HG03457 (cell line): ENCODE data around the gene RUBCN.
"Not testable (repeated sequence)": the region's sequence is repeated elsewhere in the genome, so short reads cannot be mapped to it uniquely, and the experiment has no call there.

Source experiments
- ATAC-seq: cut with Tn5 transposase; IDR thresholded peaks from one replicate; pipeline ENCODE4 v1.9.1; 2021; ENCODE audit warnings: moderate number of reproducible peaks; ENCODE audit not compliant: unreplicated experiment

The RUBCN gene

GRCh38 chr3:197734667-197735318 lies 1.9 kb downstream of the RUBCN start:
- peak; percentile 36 for ATAC-seq

GRCh38 chr3:197733042-197733441 lies 3.7 kb downstream of the RUBCN start:
- ATAC-seq, result no peak

DNA sequence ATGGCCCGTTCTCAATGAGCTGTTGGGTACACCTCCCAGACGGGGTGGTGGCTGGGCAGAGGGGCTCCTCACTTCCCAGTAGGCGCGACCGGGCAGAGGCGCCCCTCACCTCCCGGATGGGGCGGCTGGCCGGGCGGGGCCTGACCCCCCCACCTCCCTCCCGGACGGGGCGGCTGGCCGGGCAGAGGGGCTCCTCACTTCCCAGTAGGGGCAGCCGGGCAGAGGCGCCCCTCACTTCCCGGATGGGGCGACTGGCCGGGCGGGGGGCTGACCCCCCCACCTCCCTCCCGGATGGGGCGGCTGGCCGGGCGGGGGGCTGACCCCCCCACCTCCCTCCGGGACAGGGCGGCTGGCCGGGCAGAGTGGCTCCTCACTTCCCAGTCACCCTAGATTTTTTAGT lies 5.2 kb downstream of the RUBCN start:
- not testable (repeated sequence) for ATAC-seq

DNA sequence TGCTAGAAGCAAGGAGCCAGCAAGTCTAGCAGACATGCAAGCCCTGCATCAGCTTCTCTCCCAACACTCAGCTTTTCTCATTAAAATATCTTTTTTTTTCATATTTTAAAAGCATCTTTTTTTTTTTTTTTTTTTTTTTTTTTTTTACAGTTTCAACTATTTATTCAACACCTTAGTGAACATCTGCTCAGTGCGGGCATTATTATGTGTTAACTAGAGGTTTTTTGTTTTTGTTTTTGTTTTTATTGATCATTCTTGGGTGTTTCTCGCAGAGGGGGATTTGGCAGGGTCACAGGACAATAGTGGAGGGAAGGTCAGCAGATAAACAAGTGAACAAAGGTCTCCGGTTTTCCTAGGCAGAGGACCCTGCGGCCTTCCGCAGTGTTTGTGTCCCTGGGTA lies 5.9 kb downstream of the RUBCN start:
- not testable (repeated sequence) for ATAC-seq

DNA sequence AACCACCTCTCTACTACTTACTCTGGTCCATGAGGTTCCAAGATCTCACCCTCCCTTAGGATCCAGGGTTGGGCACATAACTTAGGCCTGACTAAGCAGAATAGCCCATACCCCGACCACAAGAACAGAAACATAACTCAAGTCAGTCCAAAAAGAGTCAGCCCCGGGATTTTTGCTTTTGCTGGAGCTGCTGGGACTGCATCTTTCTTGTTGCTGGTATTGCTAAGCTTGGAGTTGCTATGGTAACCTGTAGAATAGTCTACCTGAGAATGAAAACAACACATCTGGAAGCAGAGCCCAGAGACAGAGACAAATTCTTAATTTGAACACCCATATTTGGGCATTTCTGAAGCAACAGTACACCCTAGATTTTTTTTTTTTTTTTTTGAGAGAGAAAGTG lies 6.5 kb downstream of the RUBCN start:
- ATAC-seq, result no peak

DNA sequence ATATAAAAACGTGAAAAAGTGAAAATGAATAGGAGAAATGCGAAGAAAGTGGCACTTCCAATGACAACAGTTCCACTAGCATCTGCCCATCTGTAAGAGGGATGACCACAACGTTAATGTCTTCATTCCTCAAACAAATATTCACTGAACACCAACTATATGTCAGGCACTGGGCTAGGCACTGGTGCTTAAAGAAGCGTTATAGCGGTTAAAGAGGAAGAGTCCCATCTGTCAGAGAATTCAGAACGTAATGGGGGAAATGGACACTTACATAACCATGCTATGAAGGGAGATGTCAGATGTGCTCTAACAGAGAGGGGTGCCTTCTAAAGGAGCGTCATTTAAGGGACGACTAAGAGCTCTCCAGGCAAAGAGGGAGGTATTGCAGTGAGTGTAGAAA lies 8.2 kb downstream of the RUBCN start:
- no peak for ATAC-seq

DNA sequence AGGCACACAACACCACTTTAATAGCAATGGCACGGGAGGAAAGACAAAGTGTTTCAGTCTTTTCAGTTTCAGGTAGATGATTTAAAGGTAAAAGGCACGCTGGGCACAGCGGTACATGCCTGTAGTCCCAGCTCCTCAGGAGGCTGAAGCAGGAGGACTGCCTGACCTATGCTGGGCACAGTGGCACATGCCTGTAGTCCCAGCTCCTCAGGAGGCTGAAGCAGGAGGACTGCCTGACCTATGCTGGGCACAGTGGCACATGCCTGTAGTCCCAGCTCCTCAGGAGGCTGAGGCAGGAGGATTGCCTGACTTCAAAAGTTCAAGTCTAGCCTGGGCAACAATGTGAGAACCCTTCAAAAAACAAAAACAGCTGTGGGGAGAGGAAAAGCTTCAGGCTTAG lies 8.8 kb downstream of the RUBCN start:
- not testable (repeated sequence) for ATAC-seq

GRCh38 chr3:197722734-197723133 lies 14.0 kb downstream of the RUBCN start:
- ATAC-seq, result no peak

- no peak for ATAC-seq
Measured at GRCh38 chr3:197720694-197721093, 16.0 kb downstream of the RUBCN start.

DNA sequence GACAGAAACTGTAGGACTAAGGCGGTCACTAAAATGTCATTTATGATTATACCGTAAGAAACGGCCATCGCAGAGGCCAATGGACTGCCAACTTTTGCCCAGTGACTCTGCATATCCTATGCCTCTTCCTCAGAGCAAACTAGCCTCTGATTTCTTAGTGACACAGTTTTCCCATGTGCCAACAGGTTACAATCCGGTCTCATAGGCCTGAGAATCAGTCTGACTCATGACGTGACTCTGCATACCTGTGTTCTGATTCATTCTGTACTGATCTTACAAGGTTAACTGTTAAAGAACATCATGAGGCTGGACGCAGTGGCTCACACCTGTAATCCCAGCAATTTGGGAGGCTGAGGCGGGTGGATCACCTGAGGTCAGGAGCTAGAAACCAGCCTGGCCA lies 17.8 kb downstream of the RUBCN start:
- no peak for ATAC-seq

DNA sequence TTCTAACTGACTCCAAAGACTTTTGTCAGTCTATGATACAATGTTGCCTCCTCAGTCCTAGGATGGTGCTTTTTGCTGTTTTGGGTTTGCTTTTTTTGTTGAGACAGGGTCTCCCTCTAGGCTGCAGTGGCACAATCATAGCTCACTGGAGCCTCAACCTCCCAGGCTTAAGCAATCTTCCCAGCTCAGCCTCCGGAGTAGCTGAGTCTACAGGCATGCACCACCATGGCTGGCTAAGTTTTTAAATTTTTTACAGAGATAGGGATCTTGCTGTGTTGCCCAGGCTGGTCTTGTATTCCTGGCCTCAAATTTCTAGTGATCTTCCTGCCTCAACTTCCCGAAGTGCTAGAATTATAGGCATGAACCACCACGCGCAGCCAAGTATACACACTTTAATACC lies 22.5 kb downstream of the RUBCN start:
- ATAC-seq, result no peak

- ATAC-seq, result no peak
Measured at GRCh38 chr3:197713477-197713822, 23.3 kb downstream of the RUBCN start.

DNA sequence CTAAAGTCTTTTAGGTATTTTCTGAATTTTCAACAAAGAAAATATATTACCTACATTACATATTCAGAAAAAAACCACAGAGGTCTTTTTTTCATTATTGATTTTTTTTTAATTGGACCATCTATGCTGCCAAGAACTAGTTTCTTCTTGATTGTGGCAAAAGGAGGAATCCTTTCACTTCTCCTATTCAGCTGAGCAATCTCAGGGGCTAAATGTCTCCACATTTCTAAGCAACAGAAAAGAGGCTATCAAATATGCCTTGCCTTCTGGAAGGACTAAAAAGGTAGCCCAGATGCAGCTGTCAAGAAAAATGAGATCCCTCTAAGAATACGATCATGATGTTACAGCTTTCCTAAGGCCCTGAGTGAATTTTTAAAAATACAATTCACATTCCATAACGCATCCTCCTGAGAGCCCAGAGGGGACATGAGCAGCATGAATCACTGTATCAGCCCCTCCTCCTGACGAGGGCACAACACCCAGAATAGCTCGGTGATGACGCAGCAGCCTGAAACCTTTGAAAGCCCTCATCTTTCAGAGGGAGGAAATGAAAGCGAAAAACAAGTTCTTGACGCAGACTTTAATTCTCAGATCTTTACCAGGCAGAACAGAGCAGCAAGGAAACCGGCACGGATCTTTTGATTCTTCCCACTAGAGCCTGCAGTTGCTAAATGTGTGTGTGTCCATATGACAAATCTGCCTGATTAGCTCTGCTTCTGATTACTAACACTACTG lies 24.6 kb downstream of the RUBCN start:
- ATAC-seq, result peak; percentile 81

DNA sequence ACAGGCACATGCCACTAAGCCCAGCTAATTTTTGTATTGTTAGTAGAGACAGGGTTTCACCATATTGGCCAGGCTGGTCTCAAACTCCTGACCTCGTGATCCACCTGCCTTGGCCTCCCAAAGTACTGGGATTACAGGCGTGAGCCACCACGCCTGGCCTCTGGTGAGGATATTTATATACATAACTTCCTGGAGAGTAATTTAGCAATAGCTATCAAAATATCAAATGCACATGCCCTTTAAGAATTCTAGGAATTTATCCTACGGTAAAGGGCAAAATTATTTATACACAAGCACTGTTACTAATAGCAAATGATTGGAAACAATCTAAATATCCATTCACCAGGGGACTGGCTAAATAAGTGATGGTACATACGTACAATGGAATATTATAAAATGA lies 25.7 kb downstream of the RUBCN start:
- ATAC-seq, result not testable (repeated sequence)

DNA sequence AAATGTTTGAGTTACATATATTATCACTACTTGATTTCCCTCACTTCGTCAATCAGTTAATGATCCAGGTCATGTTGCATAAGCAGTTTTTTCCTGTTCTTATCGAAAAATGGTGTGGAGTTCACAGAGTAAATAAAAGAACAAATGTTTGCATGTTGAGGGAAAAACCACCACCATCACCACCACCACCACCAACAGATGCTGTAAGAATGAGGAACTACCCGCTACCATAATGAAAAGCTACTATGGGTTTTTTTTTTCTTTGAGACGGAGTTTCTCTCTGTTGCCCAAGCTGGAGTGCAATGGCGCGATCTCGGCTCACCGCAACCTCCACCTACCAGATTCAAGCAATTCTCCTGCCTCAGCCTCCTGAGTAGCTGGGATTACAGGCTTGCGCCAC lies 27.6 kb downstream of the RUBCN start:
- ATAC-seq, result no peak

DNA sequence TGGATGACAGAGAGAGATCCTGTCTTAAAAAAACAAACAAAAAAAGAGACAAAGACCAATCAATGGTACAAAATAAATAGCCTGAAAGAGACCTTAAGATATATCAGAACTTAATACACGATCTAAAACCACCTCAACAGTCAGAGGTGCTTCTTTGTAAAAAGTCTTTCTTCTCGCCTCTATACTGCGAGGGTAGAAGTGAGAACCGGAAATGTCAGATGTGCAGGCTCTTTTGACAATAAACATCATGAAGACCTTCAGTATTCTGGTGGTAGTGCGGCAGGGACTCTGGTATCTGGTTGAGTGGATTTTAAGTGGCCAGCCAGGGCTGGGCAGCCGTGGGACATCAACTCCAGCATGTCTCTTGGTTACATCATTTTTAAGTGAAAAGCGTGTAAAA lies 30.0 kb downstream of the RUBCN start:
- no peak for ATAC-seq

DNA sequence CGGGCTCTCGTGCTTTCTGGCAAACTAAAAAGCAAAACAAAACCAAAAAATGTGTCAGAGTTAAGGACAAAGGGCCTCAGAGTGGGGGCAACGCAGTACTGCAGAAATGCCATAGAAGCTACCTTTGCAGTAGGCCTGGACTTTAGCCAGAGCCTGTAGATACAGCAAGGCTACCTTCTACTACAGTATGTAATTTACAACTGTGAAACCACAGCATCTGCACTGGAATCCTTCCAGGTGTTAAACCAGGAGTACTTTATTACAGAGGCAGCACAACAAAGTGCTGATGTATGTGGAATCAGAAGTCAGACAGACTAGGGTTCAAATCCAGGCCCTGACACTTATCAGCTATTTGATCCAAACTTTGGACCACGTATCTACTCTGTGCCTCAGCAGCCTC lies 34.9 kb downstream of the RUBCN start:
- ATAC-seq, result no peak

DNA sequence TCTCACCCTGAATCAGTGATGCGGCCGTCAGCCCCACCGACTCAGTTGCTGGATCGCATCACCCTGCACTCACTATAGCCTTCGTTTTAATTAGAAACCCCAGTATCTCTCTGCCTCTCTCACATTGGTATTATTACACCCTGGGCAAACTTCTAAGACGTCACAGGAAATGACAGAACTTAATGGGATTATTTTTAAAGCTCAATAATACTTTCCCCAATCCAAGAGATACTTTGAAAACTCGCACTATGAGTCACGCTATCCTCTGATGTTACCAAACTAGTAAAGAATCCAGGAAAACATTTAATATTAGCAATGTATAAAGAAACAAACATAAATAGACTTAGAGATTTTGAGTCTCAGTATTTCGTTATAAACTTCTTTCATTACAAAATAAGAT lies 36.6 kb downstream of the RUBCN start:
- no peak for ATAC-seq

DNA sequence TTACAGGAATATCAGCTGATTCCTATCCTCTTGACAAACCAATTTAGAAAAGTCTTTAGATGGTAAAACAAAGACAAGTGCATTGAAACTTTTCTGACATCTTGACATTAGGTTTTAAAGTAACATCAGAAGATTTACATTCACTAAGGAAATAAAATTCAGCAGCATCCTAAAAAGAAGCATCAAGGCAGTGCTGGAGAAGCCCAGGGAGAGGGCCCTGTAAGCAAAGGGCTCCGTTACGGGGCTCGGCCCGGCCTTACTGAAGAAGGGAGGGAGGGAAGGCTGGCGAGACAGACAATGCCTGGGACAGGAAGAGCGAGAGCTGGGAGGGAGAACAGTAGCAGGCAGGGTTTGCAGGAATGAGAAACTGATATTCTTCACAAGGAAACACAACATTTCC lies 39.3 kb downstream of the RUBCN start:
- ATAC-seq, result no peak

GRCh38 chr3:197694251-197694650 lies 42.5 kb downstream of the RUBCN start:
- ATAC-seq, result no peak

GRCh38 chr3:197692641-197693040 lies 44.1 kb downstream of the RUBCN start:
- ATAC-seq, result no peak

DNA sequence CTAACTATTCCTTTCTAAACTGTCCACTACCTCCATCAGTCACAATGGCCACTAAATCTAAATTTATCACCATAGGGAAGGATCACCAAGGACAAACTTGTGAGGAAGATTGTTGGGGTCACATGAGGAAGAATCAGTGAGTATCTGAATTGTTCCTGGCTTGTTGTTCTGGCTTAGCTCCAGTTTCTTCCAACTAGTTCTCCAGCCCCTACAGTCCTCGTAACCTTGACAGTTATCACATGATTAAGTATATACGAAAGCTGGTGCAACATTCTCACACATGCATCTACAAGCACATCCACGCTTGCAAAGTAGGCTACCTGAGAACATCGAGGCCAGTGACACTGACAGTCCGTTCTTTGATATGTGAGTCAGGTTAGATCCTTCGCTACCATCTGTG lies 46.0 kb downstream of the RUBCN start:
- no peak for ATAC-seq

DNA sequence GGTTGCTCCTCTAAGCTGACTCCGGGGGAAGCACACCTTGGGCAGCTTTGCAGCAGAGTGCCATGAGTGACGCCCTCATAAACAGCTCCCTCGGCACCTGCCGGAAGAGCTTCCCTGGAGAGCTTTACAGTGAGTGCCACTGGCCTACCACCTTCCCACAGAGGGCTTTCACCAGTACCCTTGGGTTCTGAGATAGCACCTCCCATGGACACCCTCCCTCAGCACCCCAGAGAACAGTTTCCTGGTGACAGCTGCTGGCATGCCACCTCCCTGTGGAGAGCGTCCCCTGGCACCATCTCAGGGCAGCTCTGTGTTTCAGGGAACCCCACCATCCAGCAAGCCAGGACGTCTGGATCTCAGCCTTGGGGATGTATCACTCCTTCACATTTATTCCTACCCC lies 49.1 kb downstream of the RUBCN start:
- ATAC-seq, result no peak
